HCT116 (cell line): Measurements from ENCODE around the gene ZNF324B. TPM values are rescaled to one million over a fixed set of nuclear protein-coding genes. Genes with fewer than 3 reads are reported as not detected.

Experiments
- ATAC-seq: fragments of 200-7000 bp; cut with Tn5 transposase; 2 replicates; pipeline ENCODE4 v1.9.1; 2020; ENCODE audit warnings: mild to moderate bottlenecking, moderate library complexity
- BruUV-seq: library from RNA; stranded (reverse); fragments of 400-500 nt; replicated peaks from 2 replicates; lab custom pipeline; 2021; lab: Mats Ljungman, UMichigan
- CTCF ChIA-PET: fragments of 300-600 bp; sonication (Branson Sonifier 250); formaldehyde crosslinking; loops from one replicate; lab custom pipeline; 2021; ENCODE audit warnings: antibody characterized with exemption; lab: Charles Lee
- POLR2A ChIA-PET: fragments of 300-600, 350-600 bp; sonication (Branson Sonifier 250); formaldehyde crosslinking; loops from one replicate; lab custom pipeline; 2021; ENCODE audit warnings: antibody characterized with exemption; lab: Charles Lee
- RAD21 ChIA-PET, 2 experiments: fragments of 300-600 bp; sonication (Branson Sonifier 250); formaldehyde crosslinking; loops; one replicate each; lab custom pipeline; 2023; ENCODE audit warnings: low total read pairs in 2 of 2; ENCODE audit not compliant: uncharacterized antibody in 2 of 2, unreplicated experiment in 2 of 2, low non-redundant PET in 1 of 2; lab: Charles Lee
- DNase-seq: peaks from one replicate; pipeline ENCODE4 v3.0.0-alpha.2; 2010; ENCODE audit warnings: low read depth, low spot score
- H2AFZ ChIP-seq: fragments of 200-600 bp; shearing (Covaris generic), sonication (generic); 2 replicates; pipeline ENCODE4 v1.6.1; 2017; ENCODE audit warnings: low read depth, mixed run types, mixed read lengths, antibody characterized with exemption, low read length; ENCODE audit not compliant: poor library complexity, severe bottlenecking
- H3K27ac ChIP-seq: 2 replicates; pipeline ENCODE4 v1.5.1; 2012; ENCODE audit warnings: low read depth, low read length
- H3K27me3 ChIP-seq: fragments of 200-600 bp; sonication (generic); 2 replicates; pipeline ENCODE4 v1.6.1; 2016; ENCODE audit warnings: mixed run types, low read length, mixed read lengths; ENCODE audit not compliant: insufficient read depth
- H3K36me3 ChIP-seq, 2 experiments: fragments of 200-500 bp in 1 of 2; fragments of 200-600 bp in 1 of 2; sonication (Bioruptor generic) in 1 of 2; sonication (generic) in 1 of 2; 2 replicates each; pipeline versions ENCODE4 v1.5.1 to v1.6.1; 2014 to 2016; ENCODE audit warnings: low read length in 2 of 2, inconsistent platforms in 1 of 2, mixed read lengths in 1 of 2, mixed run types in 1 of 2; ENCODE audit not compliant: insufficient read depth in 2 of 2, control insufficient read depth in 1 of 2
- H3K4me1 ChIP-seq, 2 experiments: fragments of 200-600 bp in 1 of 2; sonication (generic) in 1 of 2; 2 replicates each; pipeline versions ENCODE4 v1.5.1 to v1.6.1; 2012 to 2017; ENCODE audit warnings: low read length in 2 of 2, inconsistent platforms in 1 of 2, mild to moderate bottlenecking in 1 of 2, mixed read lengths in 1 of 2, mixed run types in 1 of 2, moderate library complexity in 1 of 2; ENCODE audit not compliant: insufficient read depth in 2 of 2, control insufficient read depth in 1 of 2
- H3K4me2 ChIP-seq: fragments of 200-600 bp; sonication (generic); 2 replicates; pipeline ENCODE4 v1.6.1; 2017; ENCODE audit warnings: mixed run types, low read length, mixed read lengths
- H3K4me3 ChIP-seq, 2 experiments: fragments of 200-600 bp in 1 of 2; sonication (generic) in 1 of 2; replicated peaks in 1 of 2; 2 replicates each; pipeline ENCODE4 v1.5.1; 2011 to 2016; ENCODE audit warnings: low read length in 2 of 2, control low read depth in 1 of 2, low read depth in 1 of 2, mild to moderate bottlenecking in 1 of 2, mixed read lengths in 1 of 2, mixed run types in 1 of 2
- H3K79me2 ChIP-seq: fragments of 200-600 bp; sonication (generic); 2 replicates; pipeline ENCODE4 v1.6.1; 2017; ENCODE audit warnings: mild to moderate bottlenecking, mixed run types, low read length, moderate library complexity, mixed read lengths; ENCODE audit not compliant: insufficient read depth
- H3K9ac ChIP-seq: fragments of 200-600 bp; sonication (generic); 2 replicates; pipeline ENCODE4 v1.6.1; 2016; ENCODE audit warnings: low read length, mixed read lengths
- H3K9me2 ChIP-seq: fragments of 200-600 bp; sonication (generic), shearing (Covaris generic); 2 replicates; pipeline ENCODE4 v1.6.1; 2017; ENCODE audit warnings: mixed run types, mild to moderate bottlenecking, moderate library complexity; ENCODE audit not compliant: insufficient read depth
- H3K9me3 ChIP-seq, 2 experiments: fragments of 200-500 bp in 1 of 2; fragments of 200-600 bp in 1 of 2; sonication (Bioruptor generic) in 1 of 2; sonication (generic) in 1 of 2; 2 replicates each; pipeline ENCODE4 v1.6.1; 2014 to 2017; ENCODE audit warnings: low read length in 2 of 2, mixed read lengths in 2 of 2, inconsistent platforms in 1 of 2, low read depth in 1 of 2, mild to moderate bottlenecking in 1 of 2, mixed run types in 1 of 2, moderate library complexity in 1 of 2; ENCODE audit not compliant: control insufficient read depth in 1 of 2, insufficient read depth in 1 of 2
- H4K20me1 ChIP-seq: fragments of 200-600 bp; sonication (generic), shearing (Covaris generic); 2 replicates; pipeline ENCODE4 v1.6.1; 2017; ENCODE audit warnings: mixed run types, mild to moderate bottlenecking, moderate library complexity; ENCODE audit not compliant: insufficient read depth
- CBX3 ChIP-seq: IDR thresholded peaks from 2 replicates; pipeline ENCODE4 v1.6.1; 2012; ENCODE audit warnings: low read depth
- CEBPB ChIP-seq: IDR thresholded peaks from 2 replicates; pipeline ENCODE4 v1.6.1; 2012; ENCODE audit warnings: low read depth
- EGR1 ChIP-seq: IDR thresholded peaks from 2 replicates; pipeline ENCODE4 v1.6.1; 2012; ENCODE audit warnings: low read depth
- EZH2 ChIP-seq: fragments of 200-600 bp; sonication (generic); IDR thresholded peaks from 2 replicates; pipeline ENCODE4 v1.6.1; 2017; ENCODE audit warnings: antibody characterized with exemption, mixed run types
- EZH2phosphoT487 ChIP-seq: fragments of 200-600 bp; IDR thresholded peaks from 2 replicates; pipeline ENCODE4 v1.6.1; 2018; ENCODE audit warnings: antibody characterized with exemption, borderline replicate concordance
- JUND ChIP-seq: IDR thresholded peaks from 2 replicates; pipeline ENCODE4 v1.6.1; 2012
- POLR2A ChIP-seq: IDR thresholded peaks from 2 replicates; pipeline ENCODE4 v1.7.0; 2011; ENCODE audit warnings: borderline replicate concordance; ENCODE audit not compliant: insufficient read depth, insufficient read length; ENCODE audit errors: extremely low read depth
- REST ChIP-seq: IDR thresholded peaks from 2 replicates; pipeline ENCODE4 v1.6.1; 2012; ENCODE audit warnings: low read depth
- SRF ChIP-seq: IDR thresholded peaks from 2 replicates; pipeline ENCODE4 v1.6.1; 2012; ENCODE audit warnings: low read depth
- YY1 ChIP-seq: IDR thresholded peaks from 2 replicates; pipeline ENCODE4 v1.6.1; 2011; ENCODE audit warnings: low read length, low read depth, moderate library complexity, mild to moderate bottlenecking; ENCODE audit not compliant: insufficient replicate concordance; ENCODE audit errors: extremely low read depth
- ZFX ChIP-seq: fragments of 450-650 bp; IDR thresholded peaks from 2 replicates; pipeline ENCODE4 v1.6.1; 2017
- intact Hi-C: fragments of 100-400 bp; cut with micrococcal nuclease; formaldehyde crosslinking; loops from 2 replicates; pipeline ENCODE4 v1.10.0; 2022
- total RNA-seq: library from RNA; stranded (reverse); gene quantifications from one replicate; pipeline ENCODE4 v1.2.1, GENCODE V29; 2021; ENCODE audit not compliant: unreplicated experiment
- TF ChIP-seq, protein P1 (sequence below): IDR thresholded peaks from 2 replicates; pipeline ENCODE4 v1.6.1; 2012
- TF ChIP-seq, protein P2 (sequence below): IDR thresholded peaks from 2 replicates; pipeline ENCODE4 v1.6.1; 2012

ZNF324B gene
- total RNA-seq, 1 experiment from 2014 or later: 9.4 TPM

- no peaks in the 10 kb centered on the region for H4K20me1 ChIP-seq
- intact Hi-C loops: no loop called here
- no peak overlapping the region for H3K27ac ChIP-seq
- DNase-seq (no peak), ATAC-seq (no peak)
- TF ChIP-seq ZFX (no peak), EGR1 (no peak), EZH2phosphoT487 (no peak), JUND (no peak), POLR2A (no peak), YY1 (no peak), SRF (no peak), EZH2 (no peak), REST (no peak), CEBPB (no peak), CBX3 (no peak)
- TF ChIP-seq, protein P1, sequence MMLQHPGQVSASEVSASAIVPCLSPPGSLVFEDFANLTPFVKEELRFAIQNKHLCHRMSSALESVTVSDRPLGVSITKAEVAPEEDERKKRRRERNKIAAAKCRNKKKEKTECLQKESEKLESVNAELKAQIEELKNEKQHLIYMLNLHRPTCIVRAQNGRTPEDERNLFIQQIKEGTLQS: no peak
- TF ChIP-seq, protein P2, sequence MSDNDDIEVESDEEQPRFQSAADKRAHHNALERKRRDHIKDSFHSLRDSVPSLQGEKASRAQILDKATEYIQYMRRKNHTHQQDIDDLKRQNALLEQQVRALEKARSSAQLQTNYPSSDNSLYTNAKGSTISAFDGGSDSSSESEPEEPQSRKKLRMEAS: no peak
- H3K79me2 ChIP-seq: no peaks in the 10 kb centered on the region
- H3K4me2 ChIP-seq: no peak overlapping the region
- ChIA-PET RAD21 (no interaction called here), CTCF (no interaction called here), POLR2A (no interaction called here)
- H2AFZ ChIP-seq: no peak overlapping the region
- H3K4me1 ChIP-seq: no peaks in the 10 kb centered on the region
- no peaks in the 10 kb centered on the region for H3K9me3 ChIP-seq
- H3K27me3 ChIP-seq: no peaks in the 10 kb centered on the region
- no peaks in the 10 kb centered on the region for H3K36me3 ChIP-seq
- H3K4me3 ChIP-seq: no peak overlapping the region
- no peaks in the 10 kb centered on the region for H3K9me2 ChIP-seq
- H3K9ac ChIP-seq: no peak overlapping the region
- BruUV-seq: no TSS peak
Observed at GRCh38 chr19:58482372-58482771, 30.9 kb downstream of the ZNF324B start.
